Activated CD4-positive, alpha-beta T cell treated with anti-CD3 and anti-CD28 coated beads, Interleukin-2, Interleukin-4, amounts not matched to agents 100 ng/mL and 50 ng/mL, durations not matched to agents 16 hours and 8 hours (primary cell): ENCODE data around the gene CKAP5.
A peak's percentile ranks its signal among the peaks of the same experiment; 100 is the strongest.

Experiments used
- DNase-seq: peaks from one replicate; pipeline ENCODE4 v3.0.0-alpha.2; 2020; ENCODE audit warnings: low spot score

Gene CKAP5

DNA sequence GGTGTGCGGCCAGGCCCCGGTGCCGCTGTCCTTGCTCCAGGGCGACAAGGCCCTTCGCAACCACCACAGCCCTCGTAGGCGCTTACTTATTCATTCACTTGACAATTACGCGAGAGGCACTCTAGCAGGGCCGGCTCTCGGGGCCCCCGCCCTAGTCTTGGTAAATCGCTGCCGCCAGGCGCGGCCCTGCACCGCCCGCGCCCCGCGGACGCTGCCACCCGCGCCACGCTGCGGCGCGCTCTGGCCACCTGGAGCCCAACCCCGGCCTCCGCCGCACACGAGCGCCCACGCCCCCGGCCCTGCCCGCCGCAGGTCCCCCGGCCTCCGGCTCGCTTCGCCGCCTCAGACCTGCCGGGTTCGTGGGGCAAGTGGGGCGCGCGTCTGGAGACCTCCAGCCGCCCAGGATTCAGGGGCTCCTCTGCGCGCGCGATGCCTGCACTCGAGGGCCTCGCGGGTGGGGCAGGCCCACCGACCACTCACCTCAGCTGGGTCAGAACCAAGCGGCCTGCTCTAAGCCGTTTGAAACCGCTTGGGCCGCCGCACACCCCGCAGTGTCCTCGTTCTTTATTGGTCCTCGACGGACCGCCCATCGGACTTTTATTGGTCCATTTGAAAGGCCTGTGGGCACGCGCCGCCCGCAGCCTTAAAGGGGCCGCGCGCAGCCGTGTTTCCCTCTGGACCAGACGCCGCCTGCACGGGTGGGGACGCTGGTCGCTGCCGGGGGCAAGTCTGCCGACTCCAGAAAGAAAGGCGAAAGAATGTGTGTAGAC lies at the start of gene CKAP5:
Gene CKAP5, minus strand, starts transcription at position 541 of the 770 bp plus-strand sequence. CDS start 25,049 bp downstream, outside the sequence.
- DNase-seq = peak; percentile 93

GRCh38 chr11:46895821-46896220 lies 49.7 kb upstream of the CKAP5 start:
- no peak for DNase-seq

GRCh38 chr11:46894961-46895360 lies 48.9 kb upstream of the CKAP5 start:
- DNase-seq = no peak

DNA sequence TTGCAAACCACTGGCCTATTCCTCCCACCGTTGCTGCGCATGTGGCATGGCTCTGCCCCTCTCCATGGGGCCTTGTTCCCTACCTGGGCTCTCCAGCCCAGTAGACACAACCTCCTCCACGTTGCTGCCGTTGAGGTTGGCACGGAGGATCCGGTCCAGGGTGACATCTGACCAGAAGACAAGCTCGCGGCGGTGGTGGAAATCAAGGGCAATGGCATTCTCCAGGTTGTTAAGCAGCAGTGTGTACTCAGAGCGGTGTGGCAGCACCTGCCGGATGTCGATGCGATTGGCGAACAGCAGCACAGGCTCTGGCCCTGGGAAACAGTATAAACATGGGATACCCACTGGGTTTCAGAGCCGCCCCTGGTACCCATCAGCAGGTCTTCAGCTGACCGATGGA lies 48.4 kb upstream of the CKAP5 start:
- no peak for DNase-seq

- DNase-seq = no peak
These were observed 46.8 kb upstream of the CKAP5 start for GRCh38 chr11:46892838-46893237.

GRCh38 chr11:46892109-46892508 lies 46.0 kb upstream of the CKAP5 start:
- DNase-seq = no peak

GRCh38 chr11:46890665-46891064 lies 44.6 kb upstream of the CKAP5 start:
- DNase-seq = no peak

DNA sequence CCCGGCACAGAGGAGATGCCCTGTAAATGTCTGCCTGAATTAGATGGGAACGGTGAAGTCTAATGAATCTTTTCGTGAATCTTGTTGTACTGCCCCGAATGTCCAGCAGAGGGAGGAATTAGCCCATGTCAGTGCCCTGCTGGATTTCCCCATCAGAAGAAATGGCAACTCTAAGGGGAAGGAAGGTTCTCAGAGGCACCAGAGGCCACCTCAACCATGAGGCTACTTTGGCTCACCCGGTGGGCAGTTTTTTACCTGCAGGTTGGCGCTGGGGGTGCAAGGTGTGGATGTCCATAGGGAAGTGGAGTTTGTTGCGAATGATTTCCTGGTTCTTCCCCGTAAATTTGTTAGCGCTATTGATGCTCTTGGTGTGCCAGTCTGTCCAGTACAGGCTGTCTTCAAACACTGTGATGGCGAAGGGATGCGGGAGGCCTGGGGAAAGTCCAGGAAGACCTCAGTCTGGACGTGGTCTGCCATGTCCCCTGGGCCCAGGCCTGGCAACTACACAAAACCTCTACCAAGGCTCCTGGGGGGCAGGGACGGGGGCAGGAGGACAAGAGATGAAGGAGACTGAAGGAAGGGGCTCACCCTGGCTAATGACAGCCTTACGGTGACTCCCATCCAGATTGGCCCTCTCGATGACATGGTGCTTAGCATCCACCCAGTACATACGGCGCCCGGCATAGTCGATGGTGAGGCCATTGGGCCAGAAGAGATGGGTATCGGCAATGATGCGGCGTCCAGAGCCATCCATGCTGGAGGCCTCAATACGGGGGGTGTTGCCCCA lies 43.8 kb upstream of the CKAP5 start:
- DNase-seq = peak; percentile 78

- DNase-seq = no peak
These were observed 43.2 kb upstream of the CKAP5 start for GRCh38 chr11:46889251-46889650.

DNA sequence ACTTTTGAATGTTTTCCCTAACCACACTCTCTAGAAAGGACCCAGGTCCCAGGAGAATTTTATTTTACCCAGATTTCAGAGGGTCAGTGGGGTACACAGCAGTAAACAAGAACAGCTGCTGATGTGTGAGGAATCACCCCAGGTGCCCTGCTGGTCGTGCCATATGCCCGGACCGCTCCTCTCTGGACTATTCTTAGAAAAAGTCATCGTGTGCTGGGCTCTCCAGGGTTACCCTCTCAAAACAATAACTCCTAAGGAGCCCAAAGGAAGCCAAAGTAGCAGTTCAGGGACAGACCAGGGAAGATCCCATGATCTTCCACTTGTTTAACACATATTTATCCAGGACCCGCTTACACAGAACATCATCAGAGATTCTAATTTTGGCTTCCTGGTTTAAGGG lies 42.6 kb upstream of the CKAP5 start:
- no peak for DNase-seq

DNA sequence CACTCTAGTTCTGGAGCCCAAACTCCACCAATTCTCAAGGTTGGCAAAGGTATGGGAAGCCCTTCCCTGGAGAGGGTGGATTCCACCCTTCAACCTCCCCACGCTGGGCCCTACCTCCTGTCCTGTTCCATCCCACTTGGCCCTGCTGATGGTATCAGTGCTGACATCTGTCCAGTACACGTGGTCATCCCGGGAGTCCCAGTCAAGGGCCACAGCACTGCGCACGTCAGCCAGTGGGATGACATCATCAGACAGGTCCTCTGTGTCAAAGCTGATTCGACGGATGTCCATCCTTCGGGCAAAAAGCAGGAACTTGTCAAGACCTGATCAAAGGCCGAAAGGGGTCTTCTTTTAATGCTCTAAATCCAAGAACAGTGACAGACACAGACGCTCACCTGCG lies 40.1 kb upstream of the CKAP5 start:
- DNase-seq = no peak

GRCh38 chr11:46879056-46879585 lies 33.0 kb upstream of the CKAP5 start:
- DNase-seq = no peak

- DNase-seq = no peak
These were observed 31.5 kb upstream of the CKAP5 start for GRCh38 chr11:46877580-46877979.

- DNase-seq = no peak
These were observed 30.4 kb upstream of the CKAP5 start for GRCh38 chr11:46876471-46876870.

GRCh38 chr11:46874586-46874985 lies 28.5 kb upstream of the CKAP5 start:
- DNase-seq = no peak

DNA sequence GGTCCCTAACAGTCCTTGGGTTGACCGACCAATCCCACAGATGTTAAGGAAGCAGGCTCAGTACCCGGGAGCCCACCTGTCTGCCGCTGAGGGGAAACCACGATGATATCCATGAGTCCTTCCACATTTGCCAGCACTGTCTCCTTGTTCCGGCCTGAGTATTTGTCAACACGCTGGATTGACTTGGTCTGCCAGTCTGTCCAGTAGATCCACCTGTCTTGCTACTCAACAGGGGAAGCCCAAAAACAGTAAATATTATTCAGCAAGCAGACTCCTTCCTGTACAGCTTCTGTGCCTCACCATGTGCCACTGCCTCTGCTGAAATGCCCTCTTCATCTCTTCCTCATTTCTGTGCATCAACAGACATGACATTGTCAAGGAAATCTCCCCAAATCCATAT lies 22.8 kb upstream of the CKAP5 start:
- DNase-seq = no peak

GRCh38 chr11:46865340-46865739 lies 19.3 kb upstream of the CKAP5 start:
- no peak for DNase-seq

GRCh38 chr11:46860218-46860617 lies 14.1 kb upstream of the CKAP5 start:
- no peak for DNase-seq

DNA sequence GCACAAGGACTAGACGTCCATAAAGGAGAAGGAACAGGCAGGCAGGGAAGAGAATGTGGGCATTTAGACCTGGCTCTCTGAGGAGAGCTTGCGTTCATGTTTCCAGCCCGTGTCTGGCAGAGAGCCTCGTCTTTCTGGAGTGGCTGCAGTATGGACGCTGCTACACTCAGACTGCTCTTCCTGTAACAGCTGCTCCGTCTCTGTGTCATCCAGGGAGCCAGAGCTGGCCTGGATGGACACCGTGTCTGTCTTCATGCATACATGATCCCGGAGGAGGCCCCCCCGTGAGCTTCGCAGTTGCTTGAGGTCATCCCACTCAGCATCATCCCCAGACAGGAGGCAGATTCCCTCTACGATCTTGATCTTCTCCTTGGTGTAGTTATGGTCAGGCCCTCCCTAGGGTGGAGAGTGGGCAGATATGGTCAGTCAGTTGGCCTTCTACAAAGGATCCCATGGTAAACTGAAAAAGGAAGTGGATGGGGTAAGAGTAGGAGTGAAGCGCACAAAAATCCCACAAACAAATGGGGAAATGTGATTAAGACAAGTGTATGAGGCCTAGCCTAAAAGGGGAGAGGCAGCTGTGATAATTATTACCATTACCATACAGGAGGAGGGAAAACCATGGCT lies 13.0 kb upstream of the CKAP5 start:
- no peak for DNase-seq

- DNase-seq = no peak
These were observed 11.6 kb upstream of the CKAP5 start for GRCh38 chr11:46857666-46858065.

GRCh38 chr11:46856605-46857343 lies 10.7 kb upstream of the CKAP5 start:
- no peak for DNase-seq

- DNase-seq = no peak
These were observed 9.8 kb upstream of the CKAP5 start for GRCh38 chr11:46855863-46856262.
